DND-41 (cell line): ENCODE data around the gene PILRB.
"Not testable (repeated sequence)": the region's sequence is repeated elsewhere in the genome, so short reads cannot be mapped to it uniquely, and the experiment has no call there.

ENCODE experiments used
- ATAC-seq: fragments of 200-7000 bp; cut with Tn5 transposase; 3 replicates; pipeline ENCODE4 v1.9.1; 2021; ENCODE audit warnings: low read depth; ENCODE audit not compliant: insufficient read depth
- DNase-seq: peaks from one replicate; pipeline ENCODE4 v3.0.0-alpha.2; 2020
- H2AFZ ChIP-seq: 2 replicates; pipeline ENCODE4 v1.6.0; 2012; ENCODE audit warnings: low read depth, low read length
- H3K27ac ChIP-seq: 2 replicates; pipeline ENCODE4 v1.5.1; 2012; ENCODE audit warnings: low read length, inconsistent platforms
- H3K27me3 ChIP-seq: fragments of 200-600 bp; sonication (generic); 2 replicates; pipeline ENCODE4 v1.6.0; 2012; ENCODE audit warnings: low read length, mild to moderate bottlenecking, inconsistent platforms; ENCODE audit not compliant: insufficient read depth, poor library complexity
- H3K36me3 ChIP-seq: 2 replicates; pipeline ENCODE4 v1.5.1; 2012; ENCODE audit warnings: low read length, inconsistent platforms; ENCODE audit not compliant: insufficient read depth
- H3K4me1 ChIP-seq: 2 replicates; pipeline ENCODE4 v1.5.1; 2012; ENCODE audit warnings: mild to moderate bottlenecking, low read length; ENCODE audit not compliant: insufficient read depth
- H3K4me2 ChIP-seq: 2 replicates; pipeline ENCODE4 v1.6.0; 2012; ENCODE audit warnings: mild to moderate bottlenecking, moderate library complexity, low read length, inconsistent platforms; ENCODE audit not compliant: insufficient read depth
- H3K4me3 ChIP-seq, 2 experiments: fragments of 200-600 bp in 1 of 2; shearing (Covaris generic) in 1 of 2; 2 replicates each; pipeline ENCODE4 v1.5.1; 2012 to 2016; ENCODE audit warnings: inconsistent platforms in 2 of 2, low read length in 2 of 2, mild to moderate bottlenecking in 2 of 2, low read depth in 1 of 2, moderate library complexity in 1 of 2
- H3K79me2 ChIP-seq: 2 replicates; pipeline ENCODE4 v1.6.0; 2012; ENCODE audit warnings: low read length, inconsistent platforms; ENCODE audit not compliant: insufficient read depth
- H3K9ac ChIP-seq: 2 replicates; pipeline ENCODE4 v1.6.0; 2012; ENCODE audit warnings: low read depth, mild to moderate bottlenecking, inconsistent platforms, low read length, moderate library complexity
- H3K9me3 ChIP-seq: 2 replicates; pipeline ENCODE4 v1.5.1; 2012; ENCODE audit warnings: low read length, moderate library complexity, mild to moderate bottlenecking, inconsistent platforms; ENCODE audit not compliant: insufficient read depth, severe bottlenecking
- H4K20me1 ChIP-seq: 2 replicates; pipeline ENCODE4 v1.6.0; 2012; ENCODE audit warnings: low read length; ENCODE audit not compliant: insufficient read depth
- EZH2 ChIP-seq: IDR thresholded peaks from 3 replicates; pipeline ENCODE4 v1.6.1; 2012; ENCODE audit warnings: borderline replicate concordance, low read depth, mild to moderate bottlenecking, moderate library complexity, low read length, inconsistent platforms; ENCODE audit not compliant: severe bottlenecking
- TF ChIP-seq, protein P1 (sequence below): IDR thresholded peaks from 2 replicates; pipeline ENCODE4 v1.5.1; 2012; ENCODE audit warnings: borderline replicate concordance, low read length, moderate library complexity, mild to moderate bottlenecking; ENCODE audit not compliant: poor library complexity, severe bottlenecking; ENCODE audit errors: extremely low read depth

PILRB gene

DNA sequence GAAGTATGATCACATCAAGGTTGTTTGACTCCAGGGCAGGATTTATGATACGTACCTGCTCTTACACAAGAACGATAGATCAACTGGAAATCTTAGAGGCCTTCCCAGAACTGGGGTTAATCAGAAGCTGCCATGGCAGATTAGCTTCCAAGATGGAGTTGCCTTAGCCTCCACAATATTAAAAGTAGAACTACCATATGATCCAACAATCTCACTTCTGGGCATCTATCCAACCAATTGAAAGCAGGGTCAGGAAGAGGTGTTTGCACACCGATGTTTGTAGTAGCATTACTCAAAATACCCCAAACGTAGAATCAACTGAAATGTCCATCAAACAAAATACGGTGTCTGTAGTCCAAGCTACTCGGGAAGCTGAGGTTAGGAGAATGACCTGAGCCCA is 6.6 kb downstream of the PILRB start:
- no peaks in the 10 kb centered on the region for H3K79me2 ChIP-seq
- no peaks in the 10 kb centered on the region for H3K9me3 ChIP-seq
- no peaks in the 10 kb centered on the region for H3K4me1 ChIP-seq
- H2AFZ ChIP-seq, result no peak overlapping the region
- peaks cover 76% of the 10 kb centered on the region for H3K36me3 ChIP-seq
- peaks cover 3% of the 10 kb centered on the region; the same call in 1 of the 2 replicates for H4K20me1 ChIP-seq
- H3K27me3 ChIP-seq, result no peaks in the 10 kb centered on the region
- no peak overlapping the region for H3K27ac ChIP-seq
- H3K4me2 ChIP-seq, result no peak overlapping the region
- no peak for DNase-seq
- no peak overlapping the region for H3K9ac ChIP-seq
- no peak overlapping the region for H3K4me3 ChIP-seq
- TF ChIP-seq, protein P1, sequence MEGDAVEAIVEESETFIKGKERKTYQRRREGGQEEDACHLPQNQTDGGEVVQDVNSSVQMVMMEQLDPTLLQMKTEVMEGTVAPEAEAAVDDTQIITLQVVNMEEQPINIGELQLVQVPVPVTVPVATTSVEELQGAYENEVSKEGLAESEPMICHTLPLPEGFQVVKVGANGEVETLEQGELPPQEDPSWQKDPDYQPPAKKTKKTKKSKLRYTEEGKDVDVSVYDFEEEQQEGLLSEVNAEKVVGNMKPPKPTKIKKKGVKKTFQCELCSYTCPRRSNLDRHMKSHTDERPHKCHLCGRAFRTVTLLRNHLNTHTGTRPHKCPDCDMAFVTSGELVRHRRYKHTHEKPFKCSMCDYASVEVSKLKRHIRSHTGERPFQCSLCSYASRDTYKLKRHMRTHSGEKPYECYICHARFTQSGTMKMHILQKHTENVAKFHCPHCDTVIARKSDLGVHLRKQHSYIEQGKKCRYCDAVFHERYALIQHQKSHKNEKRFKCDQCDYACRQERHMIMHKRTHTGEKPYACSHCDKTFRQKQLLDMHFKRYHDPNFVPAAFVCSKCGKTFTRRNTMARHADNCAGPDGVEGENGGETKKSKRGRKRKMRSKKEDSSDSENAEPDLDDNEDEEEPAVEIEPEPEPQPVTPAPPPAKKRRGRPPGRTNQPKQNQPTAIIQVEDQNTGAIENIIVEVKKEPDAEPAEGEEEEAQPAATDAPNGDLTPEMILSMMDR, result no peak
- TF ChIP-seq EZH2, result no peak
- no peak for ATAC-seq

DNA sequence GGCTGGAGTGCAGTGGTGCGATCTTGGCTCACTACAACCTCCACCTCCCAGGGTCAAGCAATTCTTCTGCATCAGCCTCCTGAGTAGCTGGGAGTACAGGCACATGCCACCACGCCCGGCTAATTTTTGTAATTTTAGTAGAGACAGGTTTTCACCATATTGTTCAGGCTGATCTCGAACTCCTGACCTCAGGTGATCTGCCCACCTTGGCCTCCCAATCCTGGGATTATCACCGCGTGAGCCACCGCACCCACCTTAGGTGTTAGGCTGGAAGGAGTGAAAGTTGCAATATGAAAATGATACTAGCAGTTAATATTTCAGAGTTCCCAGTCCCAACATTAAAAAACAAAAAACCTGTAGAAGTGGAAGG is 8.1 kb downstream of the PILRB start:
- peaks cover 64% of the 10 kb centered on the region for H3K36me3 ChIP-seq
- H3K9ac ChIP-seq, H4K20me1 ChIP-seq, H3K4me2 ChIP-seq, DNase-seq, H2AFZ ChIP-seq, ATAC-seq, H3K4me3 ChIP-seq, H3K27ac ChIP-seq, H3K9me3 ChIP-seq, H3K27me3 ChIP-seq, H3K4me1 ChIP-seq, H3K79me2 ChIP-seq: not testable (repeated sequence)

DNA sequence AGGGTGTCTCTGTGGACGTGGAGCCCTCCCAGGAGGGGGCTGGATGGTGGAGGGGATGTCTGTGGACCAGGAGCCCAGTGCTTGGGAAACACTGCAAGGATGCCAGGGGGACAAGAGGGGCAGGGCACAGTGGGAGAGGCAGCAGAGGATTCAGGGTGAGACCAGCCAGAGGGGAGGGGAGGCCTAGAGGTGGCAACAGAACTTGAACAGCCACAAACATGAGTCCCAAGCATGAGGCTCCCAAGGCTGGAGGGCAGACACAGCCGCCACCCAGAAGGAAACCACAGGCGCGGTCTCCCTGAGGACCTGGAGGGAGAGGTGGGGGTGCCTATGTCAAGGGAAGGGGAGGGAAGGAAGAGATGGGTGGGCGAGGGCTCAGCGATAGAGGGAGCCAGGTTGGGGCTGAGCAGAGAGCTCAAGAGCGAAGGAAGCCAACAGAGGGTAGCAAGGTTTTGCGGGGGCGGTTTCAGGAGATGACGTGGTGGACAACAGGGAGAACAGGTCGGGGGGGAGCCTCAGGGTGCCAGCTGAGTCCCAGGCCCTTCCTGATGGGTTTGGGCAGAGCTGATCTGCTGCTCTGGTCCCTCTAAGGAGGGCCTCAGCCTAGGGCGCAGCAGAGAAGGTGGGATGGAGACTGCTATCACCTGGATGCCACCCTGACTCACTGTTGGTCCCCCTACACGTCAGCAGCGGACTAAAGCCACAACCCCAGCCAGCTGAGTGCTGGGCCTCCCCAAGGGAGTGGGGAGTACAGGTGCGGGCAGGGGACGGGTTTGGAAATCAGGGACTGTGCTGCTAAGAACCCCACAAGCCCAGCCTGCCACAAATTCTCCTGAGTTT is 8.7 kb downstream of the PILRB start:
- Histone ChIP-seq H3K27me3 (no peaks in the 10 kb centered on the region), H2AFZ (no peak overlapping the region), H3K36me3 (peaks cover 58% of the 10 kb centered on the region), H3K9ac (no peak overlapping the region), H3K9me3 (no peaks in the 10 kb centered on the region), H3K4me3 (no peak overlapping the region), H4K20me1 (peaks cover 3% of the 10 kb centered on the region; the same call in 1 of the 2 replicates), H3K4me2 (no peak overlapping the region), H3K27ac (no peak overlapping the region), H3K79me2 (no peaks in the 10 kb centered on the region), H3K4me1 (peaks cover 3% of the 10 kb centered on the region; the same call in 1 of the 2 replicates)
- TF ChIP-seq, protein P1, result no peak
- no peak for TF ChIP-seq EZH2
- DNase-seq (peak; percentile 41), ATAC-seq (peak; percentile 23)

DNA sequence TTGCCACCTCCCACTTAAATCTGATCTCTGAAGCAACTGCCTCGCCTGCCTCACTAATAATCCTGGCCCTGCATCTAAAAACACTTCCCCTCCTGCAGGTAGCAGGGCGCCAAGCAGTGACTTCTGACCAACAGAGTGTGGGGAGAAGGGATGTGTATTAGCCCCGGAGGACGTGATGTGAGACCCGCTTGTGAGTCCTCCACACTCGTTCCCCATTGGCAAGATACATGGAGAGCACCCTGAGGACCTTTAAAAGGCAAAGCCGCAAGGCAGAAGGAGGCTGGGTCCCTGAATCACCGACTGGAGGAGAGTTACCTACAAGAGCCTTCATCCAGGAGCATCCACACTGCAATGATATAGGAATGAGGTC is 9.3 kb downstream of the PILRB start:
- Histone ChIP-seq H3K4me3 (no peak overlapping the region), H3K9ac (no peak overlapping the region), H3K36me3 (peaks cover 52% of the 10 kb centered on the region), H3K27me3 (no peaks in the 10 kb centered on the region), H4K20me1 (peaks cover 3% of the 10 kb centered on the region; the same call in 1 of the 2 replicates), H3K4me1 (peaks cover 9% of the 10 kb centered on the region), H2AFZ (no peak overlapping the region), H3K9me3 (no peaks in the 10 kb centered on the region), H3K79me2 (no peaks in the 10 kb centered on the region), H3K27ac (no peak overlapping the region), H3K4me2 (no peak overlapping the region)
- no peak for ATAC-seq
- TF ChIP-seq, protein P1, result no peak
- TF ChIP-seq EZH2, result no peak
- no peak for DNase-seq
